Spleen (tissue), 7 donors: Measurements from ENCODE around the gene STRBP.

Source experiments
- POLR2A ChIP-seq, 3 donors: fragments of 450-650 bp; IDR thresholded peaks; one replicate each; pipeline ENCODE4 v1.5.1; 2017; ENCODE audit warnings: antibody characterized with exemption in 3 of 3, mild to moderate bottlenecking in 1 of 3
- POLR2AphosphoS5 ChIP-seq, 3 donors: sonication (generic); formaldehyde crosslinking; IDR thresholded peaks; one replicate each; pipeline ENCODE4 v1.5.1; 2017; ENCODE audit warnings: antibody characterized with exemption in 3 of 3
- TF ChIP-seq, protein P1 (sequence below), 11 experiments: fragments of 200-600 bp in 7 of 11; fragments of 450-650 bp in 4 of 11; sonication (generic) in 4 of 11; IDR thresholded peaks in 8 of 11; conservative IDR thresholded peaks in 3 of 11; 1 replicate in 7 of 11; 2 replicates in 4 of 11; pipeline versions ENCODE4 v1.4.0 to v1.8.0; 2016 to 2021; ENCODE audit warnings: antibody characterized with exemption in 11 of 11, inconsistent platforms in 4 of 11, mild to moderate bottlenecking in 1 of 11
- donor health status: DM: no; HTN: no; CAD: no; lungs with moderate emphysema.
- donor health status: DM: no; HTN: no; CAD: no.
- donor health status: DM: no; HTN: no; CAD: no.

DNA sequence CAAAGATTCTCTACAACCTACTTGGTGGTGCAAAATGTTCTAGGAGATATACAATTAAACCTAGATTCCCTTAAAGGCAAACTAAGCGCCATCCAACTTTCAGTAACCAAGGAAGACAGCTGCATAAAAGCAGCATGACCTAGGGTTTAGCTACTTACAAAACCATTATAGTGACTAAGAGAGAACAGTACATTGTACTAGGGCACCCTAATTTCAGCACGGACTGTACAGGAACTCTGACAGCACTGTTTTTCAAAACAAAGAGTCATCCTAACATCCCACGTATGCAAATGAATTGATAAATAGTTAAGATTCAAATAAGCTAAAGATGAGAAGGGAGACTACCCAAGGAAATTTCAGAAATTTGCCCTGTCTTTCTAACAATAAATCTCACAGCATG lies 30.0 kb downstream of the STRBP start:
- TF ChIP-seq POLR2A (IDR thresholded peaks at IDR 0.05) (no peak), POLR2AphosphoS5 (IDR thresholded peaks at IDR 0.05) (no peak)
- TF ChIP-seq, protein P1, sequence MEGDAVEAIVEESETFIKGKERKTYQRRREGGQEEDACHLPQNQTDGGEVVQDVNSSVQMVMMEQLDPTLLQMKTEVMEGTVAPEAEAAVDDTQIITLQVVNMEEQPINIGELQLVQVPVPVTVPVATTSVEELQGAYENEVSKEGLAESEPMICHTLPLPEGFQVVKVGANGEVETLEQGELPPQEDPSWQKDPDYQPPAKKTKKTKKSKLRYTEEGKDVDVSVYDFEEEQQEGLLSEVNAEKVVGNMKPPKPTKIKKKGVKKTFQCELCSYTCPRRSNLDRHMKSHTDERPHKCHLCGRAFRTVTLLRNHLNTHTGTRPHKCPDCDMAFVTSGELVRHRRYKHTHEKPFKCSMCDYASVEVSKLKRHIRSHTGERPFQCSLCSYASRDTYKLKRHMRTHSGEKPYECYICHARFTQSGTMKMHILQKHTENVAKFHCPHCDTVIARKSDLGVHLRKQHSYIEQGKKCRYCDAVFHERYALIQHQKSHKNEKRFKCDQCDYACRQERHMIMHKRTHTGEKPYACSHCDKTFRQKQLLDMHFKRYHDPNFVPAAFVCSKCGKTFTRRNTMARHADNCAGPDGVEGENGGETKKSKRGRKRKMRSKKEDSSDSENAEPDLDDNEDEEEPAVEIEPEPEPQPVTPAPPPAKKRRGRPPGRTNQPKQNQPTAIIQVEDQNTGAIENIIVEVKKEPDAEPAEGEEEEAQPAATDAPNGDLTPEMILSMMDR (IDR thresholded peaks at IDR 0.05 in 8 of 11, conservative IDR thresholded peaks at IDR 0.05 in 3 of 11) = no peak
